HCT116 (cell line): ENCODE data around the gene NIN. TPM values are rescaled to one million over a fixed set of nuclear protein-coding genes. Genes with fewer than 3 reads are reported as not detected.
"Not testable (repeated sequence)": the region's sequence is repeated elsewhere in the genome, so short reads cannot be mapped to it uniquely, and the experiment has no call there.

Experiments
- ATAC-seq: fragments of 200-7000 bp; cut with Tn5 transposase; 2 replicates; pipeline ENCODE4 v1.9.1; 2020; ENCODE audit warnings: mild to moderate bottlenecking, moderate library complexity
- BruUV-seq: library from RNA; stranded (reverse); fragments of 400-500 nt; replicated peaks from 2 replicates; lab custom pipeline; 2021; lab: Mats Ljungman, UMichigan
- CTCF ChIA-PET: fragments of 300-600 bp; sonication (Branson Sonifier 250); formaldehyde crosslinking; loops from one replicate; lab custom pipeline; 2021; ENCODE audit warnings: antibody characterized with exemption; lab: Charles Lee
- POLR2A ChIA-PET: fragments of 300-600, 350-600 bp; sonication (Branson Sonifier 250); formaldehyde crosslinking; loops from one replicate; lab custom pipeline; 2021; ENCODE audit warnings: antibody characterized with exemption; lab: Charles Lee
- RAD21 ChIA-PET, 2 experiments: fragments of 300-600 bp; sonication (Branson Sonifier 250); formaldehyde crosslinking; loops; one replicate each; lab custom pipeline; 2023; ENCODE audit warnings: low total read pairs in 2 of 2; ENCODE audit not compliant: uncharacterized antibody in 2 of 2, unreplicated experiment in 2 of 2, low non-redundant PET in 1 of 2; lab: Charles Lee
- DNase-seq: peaks from one replicate; pipeline ENCODE4 v3.0.0-alpha.2; 2010; ENCODE audit warnings: low read depth, low spot score
- H2AFZ ChIP-seq: fragments of 200-600 bp; shearing (Covaris generic), sonication (generic); 2 replicates; pipeline ENCODE4 v1.6.1; 2017; ENCODE audit warnings: low read depth, mixed run types, mixed read lengths, antibody characterized with exemption, low read length; ENCODE audit not compliant: poor library complexity, severe bottlenecking
- H3K27ac ChIP-seq: 2 replicates; pipeline ENCODE4 v1.5.1; 2012; ENCODE audit warnings: low read depth, low read length
- H3K27me3 ChIP-seq: fragments of 200-600 bp; sonication (generic); 2 replicates; pipeline ENCODE4 v1.6.1; 2016; ENCODE audit warnings: mixed run types, low read length, mixed read lengths; ENCODE audit not compliant: insufficient read depth
- H3K36me3 ChIP-seq, 2 experiments: fragments of 200-500 bp in 1 of 2; fragments of 200-600 bp in 1 of 2; sonication (Bioruptor generic) in 1 of 2; sonication (generic) in 1 of 2; 2 replicates each; pipeline versions ENCODE4 v1.5.1 to v1.6.1; 2014 to 2016; ENCODE audit warnings: low read length in 2 of 2, inconsistent platforms in 1 of 2, mixed read lengths in 1 of 2, mixed run types in 1 of 2; ENCODE audit not compliant: insufficient read depth in 2 of 2, control insufficient read depth in 1 of 2
- H3K4me1 ChIP-seq, 2 experiments: fragments of 200-600 bp in 1 of 2; sonication (generic) in 1 of 2; 2 replicates each; pipeline versions ENCODE4 v1.5.1 to v1.6.1; 2012 to 2017; ENCODE audit warnings: low read length in 2 of 2, inconsistent platforms in 1 of 2, mild to moderate bottlenecking in 1 of 2, mixed read lengths in 1 of 2, mixed run types in 1 of 2, moderate library complexity in 1 of 2; ENCODE audit not compliant: insufficient read depth in 2 of 2, control insufficient read depth in 1 of 2
- H3K4me2 ChIP-seq: fragments of 200-600 bp; sonication (generic); 2 replicates; pipeline ENCODE4 v1.6.1; 2017; ENCODE audit warnings: mixed run types, low read length, mixed read lengths
- H3K4me3 ChIP-seq, 2 experiments: fragments of 200-600 bp in 1 of 2; sonication (generic) in 1 of 2; replicated peaks in 1 of 2; 2 replicates each; pipeline ENCODE4 v1.5.1; 2011 to 2016; ENCODE audit warnings: low read length in 2 of 2, control low read depth in 1 of 2, low read depth in 1 of 2, mild to moderate bottlenecking in 1 of 2, mixed read lengths in 1 of 2, mixed run types in 1 of 2
- H3K79me2 ChIP-seq: fragments of 200-600 bp; sonication (generic); 2 replicates; pipeline ENCODE4 v1.6.1; 2017; ENCODE audit warnings: mild to moderate bottlenecking, mixed run types, low read length, moderate library complexity, mixed read lengths; ENCODE audit not compliant: insufficient read depth
- H3K9ac ChIP-seq: fragments of 200-600 bp; sonication (generic); 2 replicates; pipeline ENCODE4 v1.6.1; 2016; ENCODE audit warnings: low read length, mixed read lengths
- H3K9me2 ChIP-seq: fragments of 200-600 bp; sonication (generic), shearing (Covaris generic); 2 replicates; pipeline ENCODE4 v1.6.1; 2017; ENCODE audit warnings: mixed run types, mild to moderate bottlenecking, moderate library complexity; ENCODE audit not compliant: insufficient read depth
- H3K9me3 ChIP-seq, 2 experiments: fragments of 200-500 bp in 1 of 2; fragments of 200-600 bp in 1 of 2; sonication (Bioruptor generic) in 1 of 2; sonication (generic) in 1 of 2; 2 replicates each; pipeline ENCODE4 v1.6.1; 2014 to 2017; ENCODE audit warnings: low read length in 2 of 2, mixed read lengths in 2 of 2, inconsistent platforms in 1 of 2, low read depth in 1 of 2, mild to moderate bottlenecking in 1 of 2, mixed run types in 1 of 2, moderate library complexity in 1 of 2; ENCODE audit not compliant: control insufficient read depth in 1 of 2, insufficient read depth in 1 of 2
- H4K20me1 ChIP-seq: fragments of 200-600 bp; sonication (generic), shearing (Covaris generic); 2 replicates; pipeline ENCODE4 v1.6.1; 2017; ENCODE audit warnings: mixed run types, mild to moderate bottlenecking, moderate library complexity; ENCODE audit not compliant: insufficient read depth
- ATF3 ChIP-seq: IDR thresholded peaks from 2 replicates; pipeline ENCODE4 v1.6.1; 2012
- CTCF ChIP-seq, 3 experiments: fragments of 200-600 bp in 1 of 3; sonication (generic) in 1 of 3; IDR thresholded peaks in 2 of 3; conservative IDR thresholded peaks in 1 of 3; 2 replicates each; pipeline ENCODE4 v1.5.1; 2012 to 2017; ENCODE audit warnings: low read depth in 2 of 3, low read length in 2 of 3, antibody characterized with exemption in 1 of 3, borderline replicate concordance in 1 of 3, control low read depth in 1 of 3, mild to moderate bottlenecking in 1 of 3, mixed read lengths in 1 of 3, mixed run types in 1 of 3, moderate library complexity in 1 of 3; ENCODE audit not compliant: insufficient read depth in 1 of 3
- EGR1 ChIP-seq: IDR thresholded peaks from 2 replicates; pipeline ENCODE4 v1.6.1; 2012; ENCODE audit warnings: low read depth
- EZH2 ChIP-seq: fragments of 200-600 bp; sonication (generic); IDR thresholded peaks from 2 replicates; pipeline ENCODE4 v1.6.1; 2017; ENCODE audit warnings: antibody characterized with exemption, mixed run types
- RAD21 ChIP-seq: IDR thresholded peaks from 2 replicates; pipeline ENCODE4 v1.6.1; 2012; ENCODE audit warnings: low read depth, mild to moderate bottlenecking
- ZFX ChIP-seq: fragments of 450-650 bp; IDR thresholded peaks from 2 replicates; pipeline ENCODE4 v1.6.1; 2017
- intact Hi-C: fragments of 100-400 bp; cut with micrococcal nuclease; formaldehyde crosslinking; loops from 2 replicates; pipeline ENCODE4 v1.10.0; 2022
- total RNA-seq: library from RNA; stranded (reverse); gene quantifications from one replicate; pipeline ENCODE4 v1.2.1, GENCODE V29; 2021; ENCODE audit not compliant: unreplicated experiment

NIN gene
- total RNA-seq, 1 experiment from 2014 or later = 39.6 TPM

DNA sequence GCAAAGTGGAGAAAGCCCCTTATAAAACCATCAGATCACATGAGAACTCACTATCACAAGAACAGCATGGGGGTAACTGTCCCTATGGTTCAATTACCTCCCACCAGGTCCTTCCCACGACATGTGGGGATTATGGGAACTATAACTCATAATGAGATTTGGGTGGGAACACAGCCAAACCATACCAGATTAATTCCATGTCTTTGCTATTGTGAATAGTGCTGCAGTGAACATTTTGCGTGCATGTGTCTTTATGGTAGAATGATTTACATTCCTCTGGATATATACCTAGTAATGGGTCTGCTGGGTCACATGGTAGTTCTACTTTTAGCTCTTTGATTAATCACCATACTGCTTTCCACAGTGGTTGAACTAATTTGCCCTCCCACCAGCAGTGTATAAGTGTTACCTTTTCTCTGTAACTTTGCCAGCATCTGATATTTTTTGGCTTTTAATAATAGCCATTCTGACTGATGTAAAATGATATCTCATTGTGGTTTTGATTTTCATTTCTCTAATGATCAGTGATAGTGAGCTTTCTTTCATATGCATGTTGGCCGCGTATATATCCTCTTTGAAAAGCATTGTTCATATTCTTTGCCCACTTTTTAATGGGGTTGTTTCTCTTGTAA, 133.2 kb downstream of the NIN start (continued):
- TF ChIP-seq CTCF (IDR thresholded peaks at IDR 0.05 in 2 of 3, conservative IDR thresholded peaks at IDR 0.05 in 1 of 3; ENCODE audit: borderline replicate concordance in 1 of 3, insufficient read depth in 1 of 3, low read depth in 2 of 3, low read length in 2 of 3) (no peak), ATF3 (no peak), EZH2 (no peak), RAD21 (no peak), ZFX (no peak), EGR1 (no peak)

- H4K20me1 ChIP-seq, H3K9ac ChIP-seq, intact Hi-C loops, DNase-seq, H3K9me2 ChIP-seq, H3K79me2 ChIP-seq, CTCF ChIA-PET, H3K27ac ChIP-seq, H2AFZ ChIP-seq, H3K9me3 ChIP-seq, H3K4me2 ChIP-seq, H3K4me1 ChIP-seq, RAD21 ChIA-PET, H3K27me3 ChIP-seq, POLR2A ChIA-PET, H3K36me3 ChIP-seq, ATAC-seq, H3K4me3 ChIP-seq, BruUV-seq: not testable (repeated sequence)
Observed at GRCh38 chr14:50694260-50694659, 136.7 kb downstream of the NIN start.
